Activated naive CD8-positive, alpha-beta T cell treated with anti-CD3 and anti-CD28 coated beads, Interleukin-2, amount 50 U/mL, for 24 hours (primary cell): ENCODE data around the gene CBX8.

Experiments used
- ATAC-seq: fragments of 150-1000 bp; cut with Tn5 transposase; one replicate; pipeline ENCODE4 v1.10.0; 2021
- DNase-seq: peaks from one replicate; pipeline ENCODE4 v3.0.0; 2021
- H3K27ac Mint-ChIP-seq: one replicate; pipeline ENCODE4 v1.8.0; 2021; ENCODE audit warnings: mild to moderate bottlenecking, mixed read lengths
- H3K27me3 Mint-ChIP-seq: one replicate; pipeline ENCODE4 v1.8.0; 2021; ENCODE audit warnings: mixed read lengths
- H3K36me3 Mint-ChIP-seq: one replicate; pipeline ENCODE4 v1.8.0; 2021; ENCODE audit warnings: low read depth, mixed read lengths
- H3K4me1 Mint-ChIP-seq: one replicate; pipeline ENCODE4 v1.8.0; 2021; ENCODE audit warnings: mixed read lengths
- H3K4me3 Mint-ChIP-seq: one replicate; pipeline ENCODE4 v1.8.0; 2021; ENCODE audit warnings: mild to moderate bottlenecking, moderate library complexity, mixed read lengths
- H3K9me3 Mint-ChIP-seq: one replicate; pipeline ENCODE4 v1.8.0; 2021; ENCODE audit warnings: mixed read lengths

CBX8 gene

GRCh38 chr17:79830763-79831264 lies 33.9 kb upstream of the CBX8 start:
- no peak for DNase-seq
- H3K4me3 Mint-ChIP-seq, result no peak overlapping the region
- no peak overlapping the region for H3K27ac Mint-ChIP-seq
- H3K36me3 Mint-ChIP-seq, result peaks cover 6% of the 10 kb centered on the region
- H3K4me1 Mint-ChIP-seq, result peaks cover 25% of the 10 kb centered on the region
- no peak for ATAC-seq
- H3K27me3 Mint-ChIP-seq, result peaks cover 2% of the 10 kb centered on the region
- no peaks in the 10 kb centered on the region for H3K9me3 Mint-ChIP-seq

DNA sequence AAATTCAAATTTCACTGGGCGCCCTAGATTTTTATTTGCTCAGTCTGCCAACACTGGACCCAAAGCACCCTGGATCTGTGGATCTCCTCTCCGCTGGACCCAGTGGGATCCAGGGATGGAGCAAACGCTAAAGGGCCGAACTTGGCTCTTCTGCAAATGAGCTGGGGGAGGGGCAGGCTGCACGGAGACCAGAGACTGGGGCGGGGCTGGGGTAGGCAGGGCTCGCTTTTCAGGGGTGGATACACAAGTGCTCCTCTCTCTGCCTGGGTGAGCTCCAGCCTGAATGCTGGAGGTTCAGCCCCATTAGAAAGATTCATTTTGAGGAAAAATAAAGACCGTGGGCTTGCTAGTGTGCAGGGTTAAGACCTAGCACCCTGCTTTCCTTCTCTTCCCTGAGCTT lies 33.4 kb upstream of the CBX8 start:
- ATAC-seq, result no peak
- H3K27ac Mint-ChIP-seq, result no peak overlapping the region
- H3K9me3 Mint-ChIP-seq, result no peaks in the 10 kb centered on the region
- no peak for DNase-seq
- peaks cover 23% of the 10 kb centered on the region for H3K4me1 Mint-ChIP-seq
- H3K4me3 Mint-ChIP-seq, result no peak overlapping the region
- peaks cover 6% of the 10 kb centered on the region for H3K36me3 Mint-ChIP-seq
- peaks cover 2% of the 10 kb centered on the region for H3K27me3 Mint-ChIP-seq

- H3K27ac Mint-ChIP-seq, result no peak overlapping the region
- H3K36me3 Mint-ChIP-seq, result peaks cover 4% of the 10 kb centered on the region
- ATAC-seq, result no peak
- H3K4me1 Mint-ChIP-seq, result peaks cover 17% of the 10 kb centered on the region
- peaks cover 4% of the 10 kb centered on the region for H3K27me3 Mint-ChIP-seq
- no peak for DNase-seq
- no peak overlapping the region for H3K4me3 Mint-ChIP-seq
- H3K9me3 Mint-ChIP-seq, result no peaks in the 10 kb centered on the region
These were observed 32.6 kb upstream of the CBX8 start for GRCh38 chr17:79829457-79829856.

DNA sequence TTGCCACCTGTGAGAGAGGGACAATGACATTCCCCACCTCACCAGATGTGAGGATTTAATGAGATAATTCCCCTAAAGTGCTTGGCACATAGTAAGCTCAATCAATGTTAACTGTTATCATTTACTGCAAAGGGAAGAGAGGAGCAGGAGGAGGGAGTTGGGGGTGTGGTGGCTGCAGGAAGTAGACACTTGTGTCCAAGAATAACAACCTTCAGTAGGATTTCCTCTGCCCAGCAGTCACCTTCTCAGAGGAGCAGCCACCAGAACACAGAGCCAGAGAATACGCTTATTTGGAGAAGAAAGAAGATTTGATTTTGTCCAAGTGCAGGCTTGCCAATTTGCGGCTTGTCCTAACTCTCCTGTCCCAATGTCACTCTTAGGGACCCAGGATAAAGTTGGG lies 32.1 kb upstream of the CBX8 start:
- no peak overlapping the region for H3K27ac Mint-ChIP-seq
- H3K9me3 Mint-ChIP-seq, result no peaks in the 10 kb centered on the region
- H3K4me1 Mint-ChIP-seq, result peaks cover 17% of the 10 kb centered on the region
- peaks cover 4% of the 10 kb centered on the region for H3K36me3 Mint-ChIP-seq
- ATAC-seq (no peak), DNase-seq (no peak)
- no peak overlapping the region for H3K4me3 Mint-ChIP-seq
- H3K27me3 Mint-ChIP-seq, result peaks cover 6% of the 10 kb centered on the region

DNA sequence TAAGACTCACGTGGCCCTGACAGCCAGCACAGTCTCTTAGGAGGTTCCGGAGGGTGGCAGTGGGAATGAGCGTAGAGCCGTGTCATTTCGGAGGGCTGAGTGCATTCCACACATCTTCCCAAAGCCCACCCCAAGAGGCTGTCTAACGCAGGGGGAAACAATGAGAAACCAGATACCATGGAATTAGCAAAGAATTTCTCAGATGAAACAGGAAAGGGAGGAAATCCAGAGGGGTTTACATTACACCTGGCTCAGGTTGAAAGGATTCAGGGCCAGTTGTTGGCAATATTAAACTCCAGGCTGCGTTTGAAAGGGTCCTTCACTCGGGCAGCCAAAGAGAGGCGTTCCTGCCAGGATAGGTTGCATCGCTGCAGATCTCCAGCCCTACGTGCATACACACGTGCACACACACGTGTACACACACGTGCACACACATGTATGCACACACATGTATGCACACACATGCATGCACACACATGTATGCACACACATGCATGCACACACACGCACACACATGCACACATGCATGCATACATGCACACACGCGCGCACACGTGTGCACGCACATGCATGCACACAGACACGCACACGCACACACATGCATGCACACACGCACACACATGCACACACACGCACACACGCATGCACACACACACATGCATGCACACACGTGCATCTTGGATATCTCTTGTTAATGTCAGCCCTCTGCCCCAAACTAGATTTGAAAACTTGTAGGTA lies 30.1 kb upstream of the CBX8 start:
- Mint-ChIP-seq H3K4me1 (peaks cover 13% of the 10 kb centered on the region), H3K4me3 (no peak overlapping the region), H3K27ac (no peak overlapping the region), H3K36me3 (no peaks in the 10 kb centered on the region), H3K27me3 (peaks cover 12% of the 10 kb centered on the region), H3K9me3 (no peaks in the 10 kb centered on the region)
- ATAC-seq (no peak), DNase-seq (no peak)

GRCh38 chr17:79826204-79826680 lies 29.4 kb upstream of the CBX8 start:
- no peak for DNase-seq
- no peak for ATAC-seq
- peaks cover 12% of the 10 kb centered on the region for H3K27me3 Mint-ChIP-seq
- H3K4me3 Mint-ChIP-seq, result no peak overlapping the region
- peaks cover 11% of the 10 kb centered on the region for H3K4me1 Mint-ChIP-seq
- no peaks in the 10 kb centered on the region for H3K9me3 Mint-ChIP-seq
- no peak overlapping the region for H3K27ac Mint-ChIP-seq
- H3K36me3 Mint-ChIP-seq, result no peaks in the 10 kb centered on the region

GRCh38 chr17:79825580-79825921 lies 28.7 kb upstream of the CBX8 start:
- no peak overlapping the region for H3K4me3 Mint-ChIP-seq
- no peaks in the 10 kb centered on the region for H3K36me3 Mint-ChIP-seq
- peaks cover 12% of the 10 kb centered on the region for H3K27me3 Mint-ChIP-seq
- H3K27ac Mint-ChIP-seq, result no peak overlapping the region
- no peak for ATAC-seq
- DNase-seq, result no peak
- H3K4me1 Mint-ChIP-seq, result peaks cover 11% of the 10 kb centered on the region
- no peaks in the 10 kb centered on the region for H3K9me3 Mint-ChIP-seq

DNA sequence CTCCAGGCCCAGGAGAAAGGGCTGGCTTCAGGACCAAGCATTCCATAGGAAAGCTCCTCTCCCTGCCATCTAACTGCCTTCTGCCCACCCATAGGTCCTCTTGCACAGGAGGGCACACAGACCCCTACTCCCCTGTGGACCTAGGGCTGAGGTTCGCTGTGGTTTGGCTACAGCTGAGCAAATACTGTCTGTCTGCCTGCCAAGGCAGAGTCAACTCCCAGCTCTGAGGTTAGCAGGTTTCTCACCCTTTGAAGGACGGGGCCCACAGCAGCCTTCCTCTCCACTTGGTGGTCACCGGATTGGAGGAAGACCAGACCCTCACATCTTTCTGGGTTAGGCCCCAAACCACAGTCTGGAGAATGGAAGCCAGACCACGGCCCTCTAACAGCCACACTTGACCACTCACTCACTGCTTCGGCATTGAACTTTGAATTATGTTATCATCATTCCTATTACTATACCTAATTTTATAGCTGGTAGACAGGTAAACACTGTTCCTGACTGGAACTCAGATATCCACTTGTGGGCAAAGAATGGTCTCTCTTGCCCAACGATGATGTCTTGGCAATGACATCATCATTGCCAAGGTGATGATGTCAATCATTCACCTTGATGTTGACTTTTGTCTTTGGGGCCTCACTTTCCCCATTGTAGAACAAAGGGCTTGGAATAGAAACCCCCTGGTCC lies 28.2 kb upstream of the CBX8 start:
- Mint-ChIP-seq H3K4me3 (no peak overlapping the region), H3K27me3 (peaks cover 16% of the 10 kb centered on the region), H3K36me3 (no peaks in the 10 kb centered on the region), H3K27ac (no peak overlapping the region), H3K9me3 (no peaks in the 10 kb centered on the region), H3K4me1 (peaks cover 11% of the 10 kb centered on the region)
- no peak for DNase-seq
- ATAC-seq, result no peak

GRCh38 chr17:79824234-79824633 lies 27.4 kb upstream of the CBX8 start:
- DNase-seq (no peak), ATAC-seq (no peak)
- no peaks in the 10 kb centered on the region for H3K9me3 Mint-ChIP-seq
- no peaks in the 10 kb centered on the region for H3K36me3 Mint-ChIP-seq
- H3K4me1 Mint-ChIP-seq, result peaks cover 11% of the 10 kb centered on the region
- no peak overlapping the region for H3K4me3 Mint-ChIP-seq
- peaks cover 20% of the 10 kb centered on the region for H3K27me3 Mint-ChIP-seq
- H3K27ac Mint-ChIP-seq, result no peak overlapping the region

GRCh38 chr17:79822583-79823124 lies 25.8 kb upstream of the CBX8 start:
- no peaks in the 10 kb centered on the region for H3K9me3 Mint-ChIP-seq
- no peak overlapping the region for H3K27ac Mint-ChIP-seq
- H3K4me3 Mint-ChIP-seq, result no peak overlapping the region

DNA sequence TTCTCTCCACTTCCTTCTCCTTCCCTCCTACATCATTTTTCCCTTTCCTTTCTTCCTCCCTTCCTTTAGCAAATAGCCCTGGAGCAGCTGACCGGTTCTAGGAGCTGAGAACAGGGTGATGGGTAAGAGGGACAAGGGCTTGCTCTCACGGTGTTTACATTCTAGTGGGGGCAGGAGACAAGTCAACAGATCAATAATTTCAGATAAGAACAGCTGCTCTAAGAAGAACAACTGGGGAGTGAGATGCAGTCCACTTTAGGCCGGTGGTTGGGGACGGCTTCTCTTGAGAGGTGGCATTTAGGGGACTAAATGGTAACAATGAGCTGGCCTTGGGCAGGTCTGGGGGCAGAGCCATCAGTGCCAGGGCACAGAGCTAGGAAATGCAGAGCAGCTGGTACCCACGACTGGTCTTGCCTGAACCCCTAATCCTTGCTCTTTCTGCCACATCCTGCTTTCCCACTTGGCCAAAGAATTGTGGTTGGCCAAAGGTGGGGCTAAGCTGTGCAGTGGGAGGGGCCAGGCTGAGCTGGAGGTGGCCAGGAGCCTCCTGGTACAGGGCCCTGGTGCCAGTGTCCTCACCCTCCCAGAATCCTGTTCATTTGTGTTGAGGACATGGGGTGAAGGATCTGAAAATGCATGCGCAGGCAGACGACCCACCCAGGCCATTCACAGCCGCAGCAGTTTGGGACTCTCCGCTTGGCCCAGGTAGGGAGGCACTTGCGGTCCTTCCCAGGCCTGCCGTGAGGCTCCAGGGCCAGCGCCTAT lies 24.6 kb upstream of the CBX8 start:
- Mint-ChIP-seq H3K9me3 (no peaks in the 10 kb centered on the region), H3K36me3 (no peaks in the 10 kb centered on the region), H3K27ac (no peak overlapping the region), H3K4me1 (peaks cover 8% of the 10 kb centered on the region), H3K27me3 (peaks cover 33% of the 10 kb centered on the region), H3K4me3 (no peak overlapping the region)
- no peak for ATAC-seq
- no peak for DNase-seq

More at GRCh38 chr17:79822583-79823124, 25.8 kb upstream of the CBX8 start:
- Mint-ChIP-seq H3K27me3 (peaks cover 24% of the 10 kb centered on the region), H3K36me3 (no peaks in the 10 kb centered on the region), H3K4me1 (peaks cover 10% of the 10 kb centered on the region)
- DNase-seq (no peak), ATAC-seq (no peak)

GRCh38 chr17:79820959-79821330 lies 24.1 kb upstream of the CBX8 start:
- peaks cover 36% of the 10 kb centered on the region for H3K27me3 Mint-ChIP-seq
- no peaks in the 10 kb centered on the region for H3K9me3 Mint-ChIP-seq
- H3K4me3 Mint-ChIP-seq, result no peak overlapping the region
- no peak overlapping the region for H3K27ac Mint-ChIP-seq
- peaks cover 4% of the 10 kb centered on the region for H3K4me1 Mint-ChIP-seq
- H3K36me3 Mint-ChIP-seq, result no peaks in the 10 kb centered on the region
- DNase-seq, result no peak
- no peak for ATAC-seq

DNA sequence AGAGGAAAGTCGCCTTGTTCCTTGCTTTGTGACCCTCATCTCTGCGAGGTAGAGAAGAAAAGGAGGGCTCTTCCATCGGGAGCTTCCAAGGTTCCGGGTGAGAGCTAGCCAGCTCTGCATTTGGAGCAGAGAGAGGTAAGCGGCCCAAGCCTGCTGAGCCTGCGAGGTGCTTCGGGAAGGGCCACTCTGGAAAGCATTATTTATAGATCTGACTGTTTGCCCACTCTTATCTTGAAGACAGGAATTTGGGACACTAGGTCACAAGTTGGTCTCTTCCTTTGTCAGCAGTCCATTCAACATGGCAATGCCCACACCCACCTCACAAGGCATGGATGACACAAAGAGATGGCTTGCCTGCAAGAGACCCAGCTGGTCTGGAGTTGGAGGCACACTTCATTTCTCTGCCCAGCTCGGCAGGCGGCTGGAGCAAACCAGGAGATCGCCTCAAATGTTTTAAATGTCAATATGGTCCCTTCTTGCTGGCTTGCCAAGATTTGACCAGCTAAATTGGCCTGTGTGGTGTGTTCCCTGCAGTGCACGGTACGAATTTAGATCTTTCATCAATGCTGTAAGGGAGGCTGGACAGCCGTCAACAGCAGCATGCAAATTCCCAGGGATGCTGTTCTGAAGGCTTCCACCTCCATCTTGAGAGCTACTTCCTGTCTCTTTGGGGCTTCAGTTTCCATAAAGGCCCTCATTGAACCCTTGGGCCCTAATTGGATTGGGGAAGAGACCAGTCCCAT lies 22.8 kb upstream of the CBX8 start:
- no peaks in the 10 kb centered on the region for H3K9me3 Mint-ChIP-seq
- H3K4me1 Mint-ChIP-seq, result peaks cover 2% of the 10 kb centered on the region
- H3K27me3 Mint-ChIP-seq, result peaks cover 37% of the 10 kb centered on the region

GRCh38 chr17:79819085-79819484 lies 22.2 kb upstream of the CBX8 start:
- Mint-ChIP-seq H3K27ac (no peak overlapping the region), H3K9me3 (no peaks in the 10 kb centered on the region), H3K36me3 (no peaks in the 10 kb centered on the region), H3K4me1 (peaks cover 8% of the 10 kb centered on the region), H3K27me3 (peaks cover 39% of the 10 kb centered on the region), H3K4me3 (no peak overlapping the region)
- ATAC-seq, result no peak
- no peak for DNase-seq

More for the DNA sequence above, 22.8 kb upstream of the CBX8 start:
- H3K4me3 Mint-ChIP-seq, result no peak overlapping the region
- no peak for DNase-seq
- no peak overlapping the region for H3K27ac Mint-ChIP-seq
- H3K36me3 Mint-ChIP-seq, result no peaks in the 10 kb centered on the region
- no peak for ATAC-seq
